Skeletal muscle tissue (tissue), 4 donors: ENCODE measurements around the gene FAM193A. TPM values are rescaled to one million over a fixed set of nuclear protein-coding genes. Genes with fewer than 3 reads are reported as not detected.

ENCODE experiments used
- H3K27ac ChIP-seq: one replicate; pipeline ENCODE4 v1.7.0; 2013; ENCODE audit warnings: mild to moderate bottlenecking, low read depth, low read length, inconsistent platforms
- H3K27me3 ChIP-seq, 3 donors: one replicate each; pipeline ENCODE4 v1.7.0; 2013; ENCODE audit warnings: low read length in 3 of 3; ENCODE audit not compliant: control insufficient read depth in 3 of 3, insufficient read depth in 3 of 3
- H3K36me3 ChIP-seq, 3 donors: one replicate each; pipeline ENCODE4 v1.7.0; 2013; ENCODE audit warnings: low read length in 3 of 3; ENCODE audit not compliant: control insufficient read depth in 3 of 3, insufficient read depth in 3 of 3
- H3K4me1 ChIP-seq, 3 donors: one replicate each; pipeline ENCODE4 v1.7.0; 2013; ENCODE audit warnings: low read length in 3 of 3, mild to moderate bottlenecking in 3 of 3; ENCODE audit not compliant: control insufficient read depth in 3 of 3, insufficient read depth in 3 of 3
- H3K4me3 ChIP-seq, 3 donors: one replicate each; pipeline ENCODE4 v1.7.0; 2013; ENCODE audit warnings: low read length in 3 of 3
- H3K9ac ChIP-seq, 3 donors: one replicate each; pipeline ENCODE4 v1.7.0; 2013; ENCODE audit warnings: low read length in 3 of 3, mild to moderate bottlenecking in 3 of 3, moderate library complexity in 2 of 3, low read depth in 1 of 3
- H3K9me3 ChIP-seq, 3 donors: one replicate each; pipeline ENCODE4 v1.7.0; 2013; ENCODE audit warnings: low read length in 3 of 3; ENCODE audit not compliant: control insufficient read depth in 3 of 3
- total RNA-seq: library from RNA; depleted of rRNA; stranded (reverse); fragments of >200 nt; gene quantifications from one replicate; pipeline ENCODE4 v1.2.3, GENCODE V29; 2014
- donor health status: Osteomylitis.

FAM193A gene
- total RNA-seq, 1 donor from 2014 or later: 10.4 TPM

DNA sequence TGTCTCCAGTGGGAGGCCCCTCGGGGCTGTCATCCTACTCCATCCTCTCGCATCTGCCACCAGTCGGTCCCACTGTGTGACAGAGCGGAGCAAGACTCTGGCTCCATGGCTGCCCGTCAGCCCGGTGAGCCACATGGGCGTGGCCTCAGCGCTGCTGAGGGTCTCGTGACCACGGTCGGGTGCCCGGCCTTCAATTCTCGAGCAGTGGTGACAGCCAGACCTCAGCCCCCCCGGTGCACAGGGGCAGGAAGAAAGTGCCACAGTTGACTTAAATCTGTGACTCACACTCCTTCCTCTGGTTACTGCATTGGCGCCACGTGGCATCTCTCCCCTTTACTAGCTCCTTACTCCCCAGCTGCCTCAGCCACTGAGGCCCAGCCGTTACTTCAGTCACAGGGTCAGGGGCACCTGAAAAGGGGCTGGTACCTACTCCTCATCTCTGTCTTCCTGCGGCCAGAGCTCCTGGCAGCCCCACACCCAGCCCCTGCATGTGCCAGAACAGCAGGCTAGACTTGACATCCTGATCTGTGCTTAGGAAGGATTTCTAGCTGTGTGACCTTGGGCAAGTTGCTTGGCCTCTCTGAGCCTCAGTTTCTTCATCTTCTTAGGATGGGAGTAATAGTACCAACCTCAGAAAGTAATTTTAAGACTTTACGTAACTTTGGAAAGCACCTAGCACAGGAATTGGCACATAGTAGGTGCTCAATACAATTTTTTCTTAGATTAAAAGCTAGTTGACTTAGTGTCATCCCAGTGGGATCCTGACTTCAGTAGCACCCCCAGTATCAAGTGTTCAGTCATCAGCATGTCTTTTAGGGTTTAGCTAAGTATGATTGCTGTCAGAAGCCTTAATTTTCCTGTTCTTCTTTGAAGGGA lies 153.6 kb downstream of the FAM193A start:
- H3K4me3 ChIP-seq: no peak overlapping the region
- H3K27me3 ChIP-seq: no peaks in the 10 kb centered on the region
- H3K36me3 ChIP-seq: peaks cover 55 to 66% (median 61%) of the 10 kb centered on the region in 3 donors
- H3K27ac ChIP-seq: no peak overlapping the region
- H3K9me3 ChIP-seq: no peaks in the 10 kb centered on the region
- no peaks in the 10 kb centered on the region for H3K4me1 ChIP-seq
- no peak overlapping the region for H3K9ac ChIP-seq

DNA sequence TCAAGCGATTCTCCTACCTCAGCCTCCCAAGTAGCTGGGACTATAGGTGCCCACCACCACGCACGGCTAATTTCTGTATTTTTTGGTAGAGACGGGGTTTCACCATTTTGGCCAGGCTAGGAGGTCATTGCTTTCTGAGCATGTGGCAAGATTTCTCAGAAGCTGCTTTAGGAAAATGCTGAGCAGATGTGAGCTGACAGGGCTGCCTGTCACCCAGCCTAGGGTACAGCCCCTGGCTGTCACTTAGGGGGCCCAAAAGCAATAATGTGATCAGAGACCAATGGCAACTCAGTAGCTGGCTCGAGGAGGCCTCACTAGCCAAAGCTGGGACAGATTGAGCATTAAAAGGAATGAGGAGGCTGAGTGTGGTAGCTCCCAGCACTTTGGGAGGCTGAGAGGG lies 154.9 kb downstream of the FAM193A start:
- Histone ChIP-seq H3K27me3 (no peaks in the 10 kb centered on the region), H3K9ac (no peak overlapping the region), H3K4me3 (no peak overlapping the region), H3K4me1 (no peaks in the 10 kb centered on the region), H3K9me3 (no peaks in the 10 kb centered on the region), H3K27ac (no peak overlapping the region), H3K36me3 (peaks cover 59 to 74% (median 63%) of the 10 kb centered on the region in 3 donors)

DNA sequence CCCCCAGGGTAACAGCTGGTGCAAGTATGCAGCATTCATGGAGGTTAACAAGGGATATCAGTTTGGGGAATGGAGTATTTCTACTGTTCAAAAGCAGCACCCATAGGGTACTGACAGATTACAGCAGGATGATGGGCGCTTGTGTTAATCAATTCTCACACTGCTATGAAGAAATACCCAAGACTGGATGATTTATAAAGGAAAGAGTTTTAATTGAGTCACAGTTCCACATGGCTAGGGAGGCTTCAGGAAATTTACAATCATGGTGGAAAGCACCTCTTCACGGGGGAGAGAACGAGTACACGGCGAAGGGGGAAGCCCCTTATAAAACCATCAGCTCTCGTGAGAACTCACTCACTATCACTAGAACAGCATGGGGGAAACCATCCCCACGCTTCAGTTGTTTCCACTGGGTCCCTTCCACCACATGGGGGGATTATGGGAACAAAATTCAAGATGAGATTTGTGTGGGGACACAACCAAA lies 155.5 kb downstream of the FAM193A start:
- Histone ChIP-seq H3K4me1 (no peaks in the 10 kb centered on the region), H3K27me3 (no peaks in the 10 kb centered on the region), H3K4me3 (no peak overlapping the region), H3K36me3 (peaks cover 64 to 79% (median 66%) of the 10 kb centered on the region in 3 donors), H3K27ac (no peak overlapping the region), H3K9me3 (no peaks in the 10 kb centered on the region), H3K9ac (no peak overlapping the region)

DNA sequence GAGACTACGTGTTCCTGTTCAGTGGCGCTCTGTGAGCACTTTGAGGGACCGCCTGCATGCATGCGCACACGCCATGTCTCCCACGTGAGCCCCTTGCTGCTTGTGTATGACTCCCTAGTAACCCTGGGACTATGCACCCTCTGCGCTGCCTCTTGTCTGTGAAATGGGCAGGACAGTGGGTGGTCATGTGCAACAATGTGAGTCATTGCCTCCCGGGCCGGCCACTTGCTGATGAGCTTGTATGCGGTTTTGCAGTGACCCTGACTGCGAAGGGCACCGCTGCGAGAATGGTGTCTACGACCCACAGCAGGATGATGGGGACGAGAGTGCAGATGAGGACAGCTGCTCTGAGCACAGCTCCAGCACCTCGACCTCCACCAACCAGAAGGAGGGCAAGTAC lies 158.2 kb downstream of the FAM193A start:
- Histone ChIP-seq H3K4me1 (no peaks in the 10 kb centered on the region), H3K36me3 (peaks cover 69 to 86% (median 80%) of the 10 kb centered on the region in 3 donors), H3K9ac (no peak overlapping the region), H3K9me3 (no peaks in the 10 kb centered on the region), H3K27me3 (no peaks in the 10 kb centered on the region), H3K4me3 (no peak overlapping the region), H3K27ac (no peak overlapping the region)

DNA sequence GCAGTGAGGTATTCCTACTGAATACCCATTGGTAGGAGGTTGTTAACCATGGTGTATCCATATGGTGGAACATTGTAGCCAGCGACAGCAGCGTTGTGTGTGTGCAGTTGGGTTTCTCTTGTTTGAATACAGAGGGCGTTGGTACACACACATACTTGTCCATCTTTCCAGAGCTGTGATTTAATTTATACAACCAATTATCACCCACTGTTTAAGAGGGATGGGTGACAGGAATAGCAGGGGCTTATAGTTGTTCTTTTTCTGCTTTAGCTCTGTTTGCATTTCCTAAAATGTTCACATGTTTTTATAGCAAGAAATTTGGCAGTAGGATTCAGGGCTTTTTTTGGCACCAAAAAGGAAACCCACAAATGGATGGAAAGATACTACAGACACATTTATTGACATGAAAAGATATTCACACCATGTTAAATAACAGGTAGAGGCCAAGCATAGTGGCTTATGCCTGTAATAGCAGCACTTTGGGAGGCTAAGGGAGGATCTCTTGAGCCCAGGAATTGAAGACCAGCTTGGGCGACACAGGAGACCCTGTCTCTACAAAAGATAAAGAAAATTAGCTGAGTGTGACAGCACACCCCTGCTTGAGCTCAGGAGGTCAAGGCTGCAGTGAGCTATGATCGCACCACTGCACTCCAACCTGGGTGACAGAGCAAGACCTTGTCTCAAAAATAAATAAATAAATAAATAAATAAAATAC lies 159.1 kb downstream of the FAM193A start:
- Histone ChIP-seq H3K27me3 (no peaks in the 10 kb centered on the region), H3K36me3 (peaks cover 71 to 87% (median 82%) of the 10 kb centered on the region in 3 donors), H3K9me3 (no peaks in the 10 kb centered on the region), H3K4me3 (no peak overlapping the region), H3K27ac (no peak overlapping the region), H3K4me1 (no peaks in the 10 kb centered on the region), H3K9ac (no peak overlapping the region)

DNA sequence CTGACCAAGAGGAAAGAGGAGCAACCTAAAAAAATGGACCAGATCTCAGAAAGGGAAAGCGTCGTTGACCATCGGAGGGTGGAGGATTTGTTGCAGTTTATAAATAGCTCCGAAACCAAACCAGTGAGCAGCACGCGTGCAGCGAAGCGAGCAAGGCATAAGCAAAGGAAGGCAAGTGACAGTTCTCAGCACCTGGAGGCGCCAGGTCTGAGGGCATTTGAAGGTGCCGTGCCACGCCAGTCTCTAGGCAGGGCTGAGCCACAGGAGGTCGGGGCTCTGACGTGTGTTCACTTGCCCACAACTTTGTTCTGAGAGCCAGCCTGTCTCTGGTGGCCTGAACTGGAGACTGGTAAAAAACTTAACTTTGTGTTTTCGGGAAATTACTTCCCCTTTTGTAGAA lies 160.0 kb downstream of the FAM193A start:
- Histone ChIP-seq H3K36me3 (peaks cover 64 to 84% (median 76%) of the 10 kb centered on the region in 3 donors), H3K4me1 (no peaks in the 10 kb centered on the region), H3K27me3 (no peaks in the 10 kb centered on the region), H3K4me3 (no peak overlapping the region), H3K9ac (no peak overlapping the region), H3K9me3 (no peaks in the 10 kb centered on the region), H3K27ac (no peak overlapping the region)

DNA sequence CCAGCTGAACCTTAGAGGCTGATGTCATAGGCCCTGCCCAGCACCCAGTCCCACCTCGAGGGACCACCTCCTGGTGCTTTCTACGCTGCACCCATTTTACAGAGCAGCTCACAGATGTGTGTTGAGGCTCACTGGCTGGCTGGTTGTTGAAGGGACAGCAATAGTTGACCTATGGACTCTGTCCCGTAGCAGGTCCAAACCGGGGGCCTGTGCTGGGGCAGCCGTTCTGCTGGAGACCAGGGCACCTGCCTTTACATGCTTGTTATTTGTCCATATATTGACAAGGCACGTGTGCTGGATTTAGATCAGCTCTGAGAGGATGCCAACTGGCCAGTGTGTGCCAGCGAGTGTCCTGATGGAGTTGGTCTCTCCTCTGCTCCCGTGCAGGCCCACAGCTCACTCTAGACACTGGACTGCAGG lies 161.6 kb downstream of the FAM193A start:
- Histone ChIP-seq H3K4me3 (no peak overlapping the region), H3K9me3 (no peaks in the 10 kb centered on the region), H3K9ac (no peak overlapping the region), H3K4me1 (no peaks in the 10 kb centered on the region), H3K36me3 (peaks cover 66 to 82% (median 79%) of the 10 kb centered on the region in 3 donors), H3K27ac (no peak overlapping the region), H3K27me3 (no peaks in the 10 kb centered on the region)

DNA sequence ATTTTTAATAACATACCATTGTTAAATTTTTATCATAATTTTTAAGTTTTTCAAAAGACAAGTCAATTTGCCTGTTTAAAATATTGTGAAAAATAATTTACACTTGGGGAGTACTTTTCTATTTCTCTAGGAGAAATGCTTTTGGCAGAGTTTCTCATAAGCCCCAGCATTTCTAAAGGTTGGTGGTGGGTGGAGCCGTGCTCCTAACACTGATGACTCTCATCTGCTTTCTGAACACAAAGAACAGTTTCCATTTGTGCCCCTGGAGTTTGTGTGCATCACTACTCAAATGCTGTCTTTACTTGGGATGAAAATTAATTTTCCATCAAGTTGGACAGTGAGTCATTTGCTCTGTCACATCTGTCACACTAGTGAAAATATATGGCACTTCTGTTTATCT lies 162.1 kb downstream of the FAM193A start:
- no peaks in the 10 kb centered on the region for H3K27me3 ChIP-seq
- peaks cover 70 to 83% (median 82%) of the 10 kb centered on the region in 3 donors for H3K36me3 ChIP-seq
- H3K4me3 ChIP-seq: no peak overlapping the region
- no peaks in the 10 kb centered on the region for H3K4me1 ChIP-seq
- H3K27ac ChIP-seq: no peak overlapping the region
- no peak overlapping the region for H3K9ac ChIP-seq
- H3K9me3 ChIP-seq: no peaks in the 10 kb centered on the region

DNA sequence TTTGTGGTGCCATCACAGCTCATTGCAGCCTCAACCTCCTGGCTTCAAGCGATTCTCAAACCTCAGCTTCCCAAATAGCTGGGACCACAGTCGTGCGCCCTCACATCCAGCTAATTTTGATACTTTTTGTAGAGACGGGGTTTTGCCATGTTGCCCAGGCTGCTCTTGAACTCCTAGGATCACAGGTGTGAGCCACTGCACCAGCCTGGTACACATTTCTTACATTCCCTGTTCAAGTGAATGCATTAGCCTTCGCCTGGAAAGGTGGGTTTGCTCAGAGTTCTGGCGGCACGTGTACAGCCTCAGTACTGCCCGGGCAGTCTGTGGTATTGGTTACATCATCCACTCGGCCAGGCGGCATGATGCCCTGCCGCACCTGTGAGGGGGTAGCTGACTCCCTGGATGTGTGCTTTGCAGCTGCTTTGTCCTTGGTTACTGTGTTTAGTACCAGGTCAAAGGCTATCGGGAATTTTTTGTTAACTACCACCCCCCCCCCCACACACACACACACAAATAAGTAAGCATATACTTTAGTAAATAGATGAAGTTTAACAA lies 162.6 kb downstream of the FAM193A start:
- no peak overlapping the region for H3K4me3 ChIP-seq
- H3K36me3 ChIP-seq: peaks cover 65 to 81% (median 78%) of the 10 kb centered on the region in 3 donors
- H3K27me3 ChIP-seq: no peaks in the 10 kb centered on the region

More for the DNA sequence above, 162.6 kb downstream of the FAM193A start:
- no peaks in the 10 kb centered on the region for H3K4me1 ChIP-seq
- H3K9me3 ChIP-seq: no peaks in the 10 kb centered on the region
- no peak overlapping the region for H3K9ac ChIP-seq
- H3K27ac ChIP-seq: no peak overlapping the region
